CMK (cell line): ENCODE data around the gene EDNRB.
A peak's percentile ranks its signal among the peaks of the same experiment; 100 is the strongest.
"Not testable (repeated sequence)": the region's sequence is repeated elsewhere in the genome, so short reads cannot be mapped to it uniquely, and the experiment has no call there.

Source experiments
- DNase-seq: peaks from one replicate; pipeline ENCODE4 v3.0.0-alpha.2; 2010; ENCODE audit warnings: low read depth

EDNRB gene

DNA sequence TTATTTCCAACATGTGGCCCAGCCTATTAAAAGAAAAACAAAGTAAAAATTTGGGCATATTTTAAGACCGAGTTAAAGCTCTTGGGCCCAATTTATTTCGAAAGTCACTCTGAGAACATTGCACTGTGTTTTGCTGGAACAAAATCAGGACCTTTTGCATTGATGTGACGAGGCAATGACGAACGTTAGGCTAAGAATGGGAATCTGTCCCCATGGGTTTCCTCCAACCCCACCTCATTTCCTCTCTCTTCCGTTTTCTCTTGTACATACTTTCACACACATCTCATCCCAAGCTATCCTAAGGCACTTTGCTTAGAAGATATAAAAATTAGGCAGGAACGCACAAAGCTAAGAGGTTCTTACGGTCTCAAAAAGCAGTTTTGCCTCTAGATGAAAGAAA is 22.1 kb downstream of the EDNRB start:
- no peak for DNase-seq

GRCh38 chr13:77894743-77895142 is 23.9 kb downstream of the EDNRB start:
- no peak for DNase-seq

- DNase-seq: no peak
Measured at GRCh38 chr13:77893066-77893465, 25.6 kb downstream of the EDNRB start.

GRCh38 chr13:77892491-77892890 is 26.1 kb downstream of the EDNRB start:
- DNase-seq: no peak

GRCh38 chr13:77891486-77891885 is 27.1 kb downstream of the EDNRB start:
- no peak for DNase-seq

DNA sequence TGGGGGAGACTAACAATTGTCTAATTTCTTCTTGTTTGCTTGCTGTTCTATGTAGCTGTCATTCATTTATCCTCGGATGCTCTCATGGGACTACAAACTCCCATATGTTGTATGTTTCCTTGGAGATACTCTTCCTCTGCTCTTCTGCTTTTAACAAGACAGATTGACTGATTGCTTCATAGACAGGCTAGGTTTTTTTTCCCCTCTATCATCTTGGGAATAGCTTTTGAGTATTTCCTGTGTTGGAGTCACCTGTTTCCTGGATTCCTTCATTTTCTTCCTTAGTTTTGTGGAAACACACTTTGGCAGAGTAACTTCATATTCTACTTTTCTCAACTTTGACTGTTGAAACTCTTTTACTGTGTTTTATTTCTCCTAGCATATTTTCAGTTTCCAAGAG is 27.6 kb downstream of the EDNRB start:
- no peak for DNase-seq

DNA sequence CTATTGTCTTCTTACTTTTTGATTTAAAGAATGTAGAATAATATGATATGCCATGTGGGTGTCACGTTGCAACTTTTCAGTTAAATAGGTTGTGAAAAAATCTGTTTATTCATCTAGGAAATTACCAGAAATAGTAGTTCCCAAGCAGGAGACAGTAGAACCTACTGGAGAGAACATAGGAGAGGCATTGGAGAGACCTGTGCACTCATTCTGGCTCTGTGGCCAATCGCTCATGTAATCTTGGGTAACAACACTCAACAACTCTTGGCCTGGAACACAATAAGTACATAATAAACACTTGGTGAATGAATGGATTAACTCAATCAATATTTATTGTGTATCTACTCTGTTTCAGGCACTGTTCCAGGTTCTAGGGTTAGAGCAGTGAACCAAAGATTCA is 35.3 kb downstream of the EDNRB start:
- DNase-seq: no peak

DNA sequence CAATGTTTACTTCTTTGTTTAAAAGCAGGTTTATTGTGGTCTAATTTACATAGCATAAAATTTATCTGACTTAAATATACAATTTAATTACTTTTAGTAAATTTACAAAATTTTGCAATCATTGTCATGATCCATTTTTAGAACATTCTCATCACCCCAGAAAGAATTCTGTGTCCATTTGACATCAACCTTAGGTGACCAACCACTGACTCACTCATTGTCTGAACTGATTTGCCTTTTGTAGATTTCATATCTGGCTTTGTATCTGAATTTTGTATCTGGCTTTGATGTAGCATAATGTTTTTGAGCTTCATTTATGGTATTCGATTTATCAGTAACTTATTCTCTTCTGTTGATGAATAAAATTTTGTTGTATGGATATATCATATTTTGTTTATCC is 40.4 kb downstream of the EDNRB start:
- no peak for DNase-seq

DNA sequence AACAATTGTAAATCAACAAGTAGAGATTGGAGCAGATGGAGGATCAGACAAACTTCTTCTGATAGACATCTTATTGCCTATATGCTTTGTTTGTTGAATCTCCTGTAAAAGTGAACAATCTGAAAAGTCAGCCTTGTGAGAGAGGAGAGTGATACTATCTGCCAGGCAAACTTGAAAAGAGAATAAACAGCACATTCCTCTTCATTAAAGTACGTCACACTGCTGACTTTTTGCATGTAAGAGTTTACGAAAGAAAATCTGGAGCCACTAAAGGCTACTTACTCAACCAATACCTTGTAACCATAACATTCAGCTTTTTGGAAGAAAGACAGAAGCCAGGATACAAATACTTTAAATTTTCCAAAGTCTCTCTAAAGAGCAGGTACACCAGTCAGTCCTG is 42.5 kb downstream of the EDNRB start:
- no peak for DNase-seq

GRCh38 chr13:77874406-77874805 is 44.2 kb downstream of the EDNRB start:
- no peak for DNase-seq

GRCh38 chr13:77872995-77873394 is 45.6 kb downstream of the EDNRB start:
- no peak for DNase-seq

DNA sequence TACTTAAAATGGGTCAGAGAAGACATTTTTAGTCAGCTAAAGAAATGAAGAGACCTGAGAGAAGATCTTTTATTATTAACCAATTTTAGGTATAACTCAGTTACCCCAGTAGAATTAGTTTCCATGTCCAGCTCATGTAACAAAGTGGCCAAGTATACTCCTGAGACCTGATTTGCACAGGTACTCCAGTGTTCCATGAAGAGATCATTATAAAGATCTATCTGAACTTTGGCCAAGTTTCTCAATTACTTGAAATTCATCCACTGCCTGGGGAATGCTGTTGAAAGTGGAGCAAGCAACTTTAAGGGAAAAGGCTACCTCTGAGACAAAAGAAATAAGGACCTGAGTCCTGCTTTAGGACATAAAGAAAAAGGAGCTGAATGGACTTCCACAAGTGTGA is 47.0 kb downstream of the EDNRB start:
- DNase-seq: no peak

DNA sequence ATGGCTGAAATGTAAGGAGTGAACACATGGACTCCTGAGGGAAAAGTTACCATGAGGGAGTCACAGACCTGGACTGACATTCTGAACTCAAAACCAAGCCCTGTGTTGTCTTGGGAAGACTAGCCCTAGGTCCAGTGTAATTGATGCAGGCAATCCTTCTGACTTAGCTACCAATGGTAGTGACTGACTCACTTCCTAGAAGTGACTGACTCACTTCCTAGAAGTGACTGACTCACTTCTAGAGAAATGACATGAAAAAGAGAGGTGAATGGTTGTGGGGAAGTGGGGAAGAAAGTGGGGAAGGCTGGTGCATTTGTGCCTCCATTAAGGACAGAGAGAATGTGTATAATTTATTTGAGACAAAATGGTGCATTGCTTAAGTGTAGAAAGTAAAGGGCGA is 49.9 kb downstream of the EDNRB start:
- DNase-seq: no peak

DNA sequence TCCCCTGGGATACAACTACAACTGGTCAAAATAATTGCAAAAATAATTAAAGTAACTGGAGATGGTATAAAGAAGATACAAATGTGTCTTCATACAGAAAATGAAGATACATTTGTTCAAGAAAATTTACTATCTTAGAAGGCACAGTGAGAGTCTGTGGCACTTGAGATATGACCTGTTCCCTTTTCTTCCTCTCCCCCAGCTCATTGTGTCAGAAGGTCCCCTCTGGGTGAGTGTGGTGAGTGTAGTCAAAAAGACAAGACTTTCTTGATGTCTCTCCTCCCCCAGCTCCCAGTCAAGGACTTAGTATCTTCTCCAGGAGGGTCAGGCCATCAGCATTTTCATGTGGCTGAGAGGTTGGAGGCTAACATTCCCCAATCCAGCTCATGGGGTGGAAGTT is 51.7 kb downstream of the EDNRB start:
- peak; percentile 21 for DNase-seq

DNA sequence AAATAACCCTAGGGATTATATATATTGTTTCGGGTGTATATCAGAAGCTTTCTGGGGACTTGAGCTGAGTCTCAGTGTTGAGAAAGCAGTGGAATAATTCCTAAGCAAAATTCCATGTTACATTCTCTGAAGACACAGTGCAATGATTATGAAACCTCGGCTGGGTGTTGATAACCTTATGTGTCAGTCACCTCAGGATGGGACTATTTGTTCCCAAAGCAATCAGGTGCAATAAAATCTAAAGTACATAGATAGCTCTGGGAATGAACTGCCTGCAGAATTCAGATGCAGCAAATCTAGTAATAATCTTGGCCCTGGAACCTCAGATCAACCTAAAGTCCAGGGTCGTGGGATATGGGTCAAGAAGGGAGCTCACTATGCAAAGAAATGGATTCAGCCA is 53.0 kb downstream of the EDNRB start:
- DNase-seq: no peak

DNA sequence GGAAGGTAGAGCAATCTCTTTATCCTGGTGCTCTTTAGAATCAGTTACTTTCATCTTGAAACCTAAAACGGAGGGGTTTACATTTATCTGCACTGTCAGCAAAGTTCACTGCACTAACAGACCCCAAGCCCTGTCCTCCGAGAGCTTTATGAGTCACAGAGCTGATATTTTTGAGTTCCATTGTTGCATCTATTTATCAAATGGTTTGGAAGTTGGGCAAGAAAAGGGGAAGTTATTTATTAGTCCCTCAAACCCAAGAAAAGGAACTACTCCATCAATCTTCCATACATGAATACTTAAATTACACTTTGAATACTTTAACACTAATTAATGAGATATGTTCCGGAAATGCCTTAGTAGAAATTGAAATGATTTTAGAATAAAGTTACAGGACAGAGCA is 55.5 kb downstream of the EDNRB start:
- DNase-seq: no peak

- DNase-seq: no peak
Measured at GRCh38 chr13:77861741-77862140, 56.9 kb downstream of the EDNRB start.

- no peak for DNase-seq
Measured at GRCh38 chr13:77860507-77860981, 58.1 kb downstream of the EDNRB start.

DNA sequence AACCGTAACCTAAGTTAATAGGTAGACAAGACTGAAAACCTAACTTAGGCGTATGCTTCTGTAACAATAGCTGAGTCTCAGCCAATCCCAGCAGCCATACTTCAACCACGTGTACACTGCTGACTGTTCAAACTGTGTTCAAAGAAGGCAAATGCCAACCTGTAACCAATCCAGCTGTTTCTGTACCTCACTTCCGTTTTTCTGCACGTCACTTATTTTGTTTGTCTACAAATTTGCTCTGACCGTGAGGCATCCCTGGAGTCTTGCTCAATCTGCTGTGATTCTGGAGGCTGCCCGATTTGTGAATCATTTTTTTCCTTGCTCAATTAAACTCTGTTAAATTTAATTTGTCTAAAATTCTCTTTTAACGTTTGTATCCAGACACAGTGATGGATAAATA is 59.2 kb downstream of the EDNRB start:
- DNase-seq: no peak

- DNase-seq: no peak
Measured at GRCh38 chr13:77857531-77858209, 61.0 kb downstream of the EDNRB start.

- DNase-seq: no peak
Measured at GRCh38 chr13:77853703-77854102, 64.9 kb downstream of the EDNRB start.

GRCh38 chr13:77848050-77848449 is 70.6 kb downstream of the EDNRB start:
- not testable (repeated sequence) for DNase-seq

DNA sequence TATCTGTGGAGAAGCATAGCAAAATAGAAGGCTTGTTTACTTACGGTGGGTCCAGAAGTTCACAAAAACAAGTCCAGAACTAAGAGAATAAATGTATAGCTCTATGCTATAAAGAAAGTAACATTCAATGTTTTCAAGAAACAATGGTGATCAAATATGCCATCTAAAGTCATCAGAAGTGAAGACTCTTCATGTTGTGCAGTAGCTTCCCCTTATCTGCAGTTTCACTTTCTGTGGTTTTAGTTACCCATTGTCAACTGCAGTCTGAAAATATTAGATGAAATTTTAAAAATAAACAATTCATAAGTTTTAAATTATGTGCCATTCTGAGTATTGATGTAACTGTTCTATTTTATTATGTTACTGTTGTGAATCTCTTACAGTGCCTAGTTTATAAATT is 72.5 kb downstream of the EDNRB start:
- no peak for DNase-seq
